Measurements from ENCODE around the gene ZBTB38.

GRCh38 chr3:141409940-141410241 is 41.6 kb downstream of the ZBTB38 start:
- TF ChIP-seq CTCF (conservative IDR thresholded peaks at IDR 0.05) (no peak), EZH2 (IDR thresholded peaks at IDR 0.05; ENCODE audit: low read depth) (no peak)
